ENCODE measurements around the gene LTBP4. TPM values are rescaled to one million over a fixed set of nuclear protein-coding genes. Genes with fewer than 3 reads are reported as not detected.

The LTBP4 gene
- total RNA-seq, 1 donor: 16.6 TPM

GRCh38 chr19:40667602-40668001 is 66.4 kb downstream of the LTBP4 start:
- peaks cover 52% of the 10 kb centered on the region for H3K36me3 ChIP-seq (ENCODE audit: insufficient read depth, low read length)
- H3K9me3 ChIP-seq (ENCODE audit: low read depth, low read length): no peaks in the 10 kb centered on the region
- no peaks in the 10 kb centered on the region for H3K79me2 ChIP-seq (ENCODE audit: insufficient read depth, low read length)

GRCh38 chr19:40668991-40669614 is 67.9 kb downstream of the LTBP4 start:
- Histone ChIP-seq H2AFZ (ENCODE audit: low read length) (no peak overlapping the region), H3K4me1 (ENCODE audit: insufficient read depth, low read length) (peaks cover 6% of the 10 kb centered on the region), H3K36me3 (ENCODE audit: insufficient read depth, low read length) (peaks cover 66% of the 10 kb centered on the region), H3K4me3 (ENCODE audit: insufficient read depth, low read length) (no peak overlapping the region), H3K4me2 (ENCODE audit: insufficient read depth, low read length) (no peak overlapping the region), H3K9me3 (ENCODE audit: low read depth, low read length) (no peaks in the 10 kb centered on the region), H3K27ac (ENCODE audit: low read depth, low read length) (no peak overlapping the region), H4K20me1 (ENCODE audit: insufficient read depth, low read length) (peaks cover 18% of the 10 kb centered on the region), H3K27me3 (ENCODE audit: insufficient read depth, low read length) (no peaks in the 10 kb centered on the region), H3K79me2 (ENCODE audit: insufficient read depth, low read length) (no peaks in the 10 kb centered on the region)
- TF ChIP-seq, protein P1, sequence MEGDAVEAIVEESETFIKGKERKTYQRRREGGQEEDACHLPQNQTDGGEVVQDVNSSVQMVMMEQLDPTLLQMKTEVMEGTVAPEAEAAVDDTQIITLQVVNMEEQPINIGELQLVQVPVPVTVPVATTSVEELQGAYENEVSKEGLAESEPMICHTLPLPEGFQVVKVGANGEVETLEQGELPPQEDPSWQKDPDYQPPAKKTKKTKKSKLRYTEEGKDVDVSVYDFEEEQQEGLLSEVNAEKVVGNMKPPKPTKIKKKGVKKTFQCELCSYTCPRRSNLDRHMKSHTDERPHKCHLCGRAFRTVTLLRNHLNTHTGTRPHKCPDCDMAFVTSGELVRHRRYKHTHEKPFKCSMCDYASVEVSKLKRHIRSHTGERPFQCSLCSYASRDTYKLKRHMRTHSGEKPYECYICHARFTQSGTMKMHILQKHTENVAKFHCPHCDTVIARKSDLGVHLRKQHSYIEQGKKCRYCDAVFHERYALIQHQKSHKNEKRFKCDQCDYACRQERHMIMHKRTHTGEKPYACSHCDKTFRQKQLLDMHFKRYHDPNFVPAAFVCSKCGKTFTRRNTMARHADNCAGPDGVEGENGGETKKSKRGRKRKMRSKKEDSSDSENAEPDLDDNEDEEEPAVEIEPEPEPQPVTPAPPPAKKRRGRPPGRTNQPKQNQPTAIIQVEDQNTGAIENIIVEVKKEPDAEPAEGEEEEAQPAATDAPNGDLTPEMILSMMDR (IDR thresholded peaks at IDR 0.05; ENCODE audit: extremely low read depth, low read depth, low read length): no peak
- DNase-seq (ENCODE audit: insufficient read length, low spot score, missing footprints): peak; percentile 34

More at GRCh38 chr19:40667602-40668001, 66.4 kb downstream of the LTBP4 start:
- H3K27me3 ChIP-seq (ENCODE audit: insufficient read depth, low read length): no peaks in the 10 kb centered on the region
- peak; percentile 27 for DNase-seq (ENCODE audit: insufficient read length, low spot score, missing footprints)
- TF ChIP-seq, protein P1 (IDR thresholded peaks at IDR 0.05; ENCODE audit: extremely low read depth, low read depth, low read length): no peak
- no peak overlapping the region for H3K27ac ChIP-seq (ENCODE audit: low read depth, low read length)
- H3K4me3 ChIP-seq (ENCODE audit: insufficient read depth, low read length): no peak overlapping the region
- no peak overlapping the region for H2AFZ ChIP-seq (ENCODE audit: low read length)
- peaks cover 17% of the 10 kb centered on the region for H3K4me1 ChIP-seq (ENCODE audit: insufficient read depth, low read length)
- peaks cover 14% of the 10 kb centered on the region for H4K20me1 ChIP-seq (ENCODE audit: insufficient read depth, low read length)
- H3K4me2 ChIP-seq (ENCODE audit: insufficient read depth, low read length): no peak overlapping the region

DNA sequence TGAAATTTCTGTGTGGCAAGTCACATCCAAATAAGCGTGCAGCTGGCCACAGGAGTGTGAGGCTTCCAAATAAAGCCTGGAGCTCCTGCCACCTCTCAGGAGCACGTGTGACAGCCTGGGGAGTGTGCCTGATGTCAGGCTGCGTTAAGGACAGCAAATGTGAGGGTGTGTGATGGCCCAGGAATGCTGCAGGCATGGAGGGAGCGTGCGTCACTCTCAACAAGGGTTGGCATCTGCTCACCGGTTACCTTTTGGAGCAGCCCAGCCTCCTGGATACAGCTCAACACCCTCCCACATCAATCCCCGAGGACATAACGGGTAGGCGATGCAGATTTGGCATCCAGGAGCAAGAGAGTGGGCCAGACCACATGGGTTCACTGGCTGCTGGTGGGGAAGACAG is 70.2 kb downstream of the LTBP4 start:
- no peak for DNase-seq (ENCODE audit: insufficient read length, low spot score, missing footprints)
- Histone ChIP-seq H3K79me2 (ENCODE audit: insufficient read depth, low read length) (no peaks in the 10 kb centered on the region), H3K36me3 (ENCODE audit: insufficient read depth, low read length) (peaks cover 88% of the 10 kb centered on the region), H3K4me3 (ENCODE audit: insufficient read depth, low read length) (no peak overlapping the region), H3K27ac (ENCODE audit: low read depth, low read length) (no peak overlapping the region), H3K27me3 (ENCODE audit: insufficient read depth, low read length) (no peaks in the 10 kb centered on the region), H3K9me3 (ENCODE audit: low read depth, low read length) (no peaks in the 10 kb centered on the region), H4K20me1 (ENCODE audit: insufficient read depth, low read length) (peaks cover 24% of the 10 kb centered on the region), H3K4me1 (ENCODE audit: insufficient read depth, low read length) (peaks cover 3% of the 10 kb centered on the region), H3K4me2 (ENCODE audit: insufficient read depth, low read length) (no peak overlapping the region), H2AFZ (ENCODE audit: low read length) (no peak overlapping the region)
- TF ChIP-seq, protein P1 (IDR thresholded peaks at IDR 0.05; ENCODE audit: extremely low read depth, low read depth, low read length): no peak

- no peak overlapping the region for H3K4me2 ChIP-seq (ENCODE audit: insufficient read depth, low read length)
- peak; percentile 21 for DNase-seq (ENCODE audit: insufficient read length, low spot score, missing footprints)
- H3K4me3 ChIP-seq (ENCODE audit: insufficient read depth, low read length): no peak overlapping the region
- H3K4me1 ChIP-seq (ENCODE audit: insufficient read depth, low read length): no peaks in the 10 kb centered on the region
- no peaks in the 10 kb centered on the region for H3K27me3 ChIP-seq (ENCODE audit: insufficient read depth, low read length)
- H2AFZ ChIP-seq (ENCODE audit: low read length): no peak overlapping the region
- TF ChIP-seq, protein P1 (IDR thresholded peaks at IDR 0.05; ENCODE audit: extremely low read depth, low read depth, low read length): no peak
- peaks cover 90% of the 10 kb centered on the region for H3K36me3 ChIP-seq (ENCODE audit: insufficient read depth, low read length)
- H3K79me2 ChIP-seq (ENCODE audit: insufficient read depth, low read length): no peaks in the 10 kb centered on the region
- H3K9me3 ChIP-seq (ENCODE audit: low read depth, low read length): no peaks in the 10 kb centered on the region
- H3K27ac ChIP-seq (ENCODE audit: low read depth, low read length): no peak overlapping the region
- peaks cover 24% of the 10 kb centered on the region for H4K20me1 ChIP-seq (ENCODE audit: insufficient read depth, low read length)
These were observed 70.9 kb downstream of the LTBP4 start for GRCh38 chr19:40672038-40672437.

Data from osteoblast (primary cell).